ENCODE data around the gene C15orf62.

DNA sequence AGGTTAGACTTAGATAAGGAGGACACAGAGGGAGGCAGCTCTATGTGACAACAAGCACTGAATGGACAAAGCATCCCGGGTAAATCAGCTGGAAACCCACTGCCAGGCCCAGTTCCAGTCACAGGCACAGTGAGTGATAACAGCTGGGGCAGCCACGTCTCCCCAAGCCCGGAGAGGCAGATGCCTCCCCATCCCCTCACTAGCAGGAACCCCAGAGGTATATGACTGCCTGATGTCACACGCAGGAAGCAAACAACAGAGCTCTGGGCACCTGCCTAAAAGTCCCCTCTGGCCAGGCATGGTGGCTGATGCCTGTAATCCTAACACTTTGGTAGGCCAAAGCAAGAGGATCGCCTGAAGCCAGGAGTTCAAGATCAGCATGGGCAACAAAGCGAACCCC, 18.2 kb downstream of the C15orf62 start:
- TF ChIP-seq CTCF (IDR thresholded peaks at IDR 0.05), result no peak
- TF ChIP-seq POLR2A (IDR thresholded peaks at IDR 0.05), result no peak

All from adrenal gland (tissue), 5 donors.